OCI-LY1 (cell line): ENCODE measurements around the gene CTNNBL1.

Source experiments
- EZH2 ChIP-seq: fragments of 200-600 bp; sonication (generic), shearing (Covaris generic); IDR thresholded peaks from 2 replicates; pipeline ENCODE4 v1.8.0; 2017; ENCODE audit warnings: borderline replicate concordance, mixed run types, mild to moderate bottlenecking, antibody characterized with exemption, low read length, moderate library complexity, mixed read lengths
- TF ChIP-seq, protein P1 (sequence below): fragments of 200-600 bp; sonication (generic), shearing (Covaris generic); IDR thresholded peaks from 2 replicates; pipeline ENCODE4 v1.5.1; 2017; ENCODE audit warnings: mild to moderate bottlenecking, antibody characterized with exemption, low read length, moderate library complexity, mixed read lengths

DNA sequence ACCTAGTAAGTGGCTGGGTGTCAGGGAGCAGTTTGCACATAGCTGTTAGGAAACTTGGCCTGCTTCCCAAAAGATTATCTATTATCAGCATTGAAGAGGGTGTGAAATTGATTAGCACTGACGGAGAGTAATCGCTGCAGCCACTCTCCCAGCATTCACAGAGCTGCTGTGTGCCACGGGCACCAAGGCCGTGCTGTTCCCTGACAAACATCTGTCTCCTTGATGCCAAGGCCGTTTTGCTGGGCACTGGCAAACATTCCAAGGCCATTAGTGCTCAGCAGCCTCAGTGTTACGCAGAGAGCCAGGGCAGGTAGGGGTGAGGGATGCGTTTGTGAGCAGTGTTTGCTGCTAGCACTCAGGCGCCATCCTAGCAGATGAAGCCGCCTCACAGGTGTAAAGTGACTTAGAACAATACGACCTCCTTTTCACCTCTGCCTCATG, 151.4 kb downstream of the CTNNBL1 start:
- TF ChIP-seq, protein P1, sequence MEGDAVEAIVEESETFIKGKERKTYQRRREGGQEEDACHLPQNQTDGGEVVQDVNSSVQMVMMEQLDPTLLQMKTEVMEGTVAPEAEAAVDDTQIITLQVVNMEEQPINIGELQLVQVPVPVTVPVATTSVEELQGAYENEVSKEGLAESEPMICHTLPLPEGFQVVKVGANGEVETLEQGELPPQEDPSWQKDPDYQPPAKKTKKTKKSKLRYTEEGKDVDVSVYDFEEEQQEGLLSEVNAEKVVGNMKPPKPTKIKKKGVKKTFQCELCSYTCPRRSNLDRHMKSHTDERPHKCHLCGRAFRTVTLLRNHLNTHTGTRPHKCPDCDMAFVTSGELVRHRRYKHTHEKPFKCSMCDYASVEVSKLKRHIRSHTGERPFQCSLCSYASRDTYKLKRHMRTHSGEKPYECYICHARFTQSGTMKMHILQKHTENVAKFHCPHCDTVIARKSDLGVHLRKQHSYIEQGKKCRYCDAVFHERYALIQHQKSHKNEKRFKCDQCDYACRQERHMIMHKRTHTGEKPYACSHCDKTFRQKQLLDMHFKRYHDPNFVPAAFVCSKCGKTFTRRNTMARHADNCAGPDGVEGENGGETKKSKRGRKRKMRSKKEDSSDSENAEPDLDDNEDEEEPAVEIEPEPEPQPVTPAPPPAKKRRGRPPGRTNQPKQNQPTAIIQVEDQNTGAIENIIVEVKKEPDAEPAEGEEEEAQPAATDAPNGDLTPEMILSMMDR = no peak
- no peak for TF ChIP-seq EZH2
